Measurements from ENCODE around the gene POLR3H. TPM values are rescaled to one million over a fixed set of nuclear protein-coding genes. Genes with fewer than 3 reads are reported as not detected.
"Not testable (repeated sequence)": the region's sequence is repeated elsewhere in the genome, so short reads cannot be mapped to it uniquely, and the experiment has no call there.

POLR3H gene
- total and polyA plus RNA-seq, 2 experiments from 2014 or later = 19.0 to 26.5 TPM

- not testable (repeated sequence) for H4K20me1 ChIP-seq (replicated peaks; ENCODE audit: insufficient read depth); H3K4me3 Mint-ChIP-seq; H3K4me3 ChIP-seq; H2AFZ ChIP-seq; H3K4me1 Mint-ChIP-seq; H3K27ac Mint-ChIP-seq; H3K36me3 Mint-ChIP-seq (ENCODE audit: low read depth); H3K4me1 ChIP-seq (ENCODE audit: insufficient read depth); H3K79me2 ChIP-seq (replicated peaks; ENCODE audit: insufficient read depth); H3K36me3 ChIP-seq (ENCODE audit: insufficient read depth); H3K27me3 ChIP-seq (ENCODE audit: insufficient read depth); H3K4me2 ChIP-seq; H3K9me3 Mint-ChIP-seq; H3F3A ChIP-seq (replicated peaks; ENCODE audit: low read depth); H3K9me2 ChIP-seq (ENCODE audit: insufficient read depth); ATAC-seq; H3K27ac ChIP-seq (ENCODE audit: low read depth); DNase-seq (ENCODE audit: low spot score)
- peaks cover 11% of the 10 kb centered on the region for H3K27me3 Mint-ChIP-seq (ENCODE audit: insufficient read depth, low read depth, poor library complexity)
These were observed 28.0 kb upstream of the POLR3H start for GRCh38 chr22:41572305-41572704.

- peaks cover 2% of the 10 kb centered on the region; the same call in 1 of the 3 replicates for H3K36me3 Mint-ChIP-seq (ENCODE audit: low read depth)
- H3F3A ChIP-seq (replicated peaks; ENCODE audit: low read depth) = no peaks in the 10 kb centered on the region
- no peaks in the 10 kb centered on the region for H3K79me2 ChIP-seq (replicated peaks; ENCODE audit: insufficient read depth)
- no peaks in the 10 kb centered on the region for H3K4me1 ChIP-seq (ENCODE audit: insufficient read depth)
- H3K4me3 Mint-ChIP-seq = no peak overlapping the region
- no peaks in the 10 kb centered on the region for H4K20me1 ChIP-seq (replicated peaks; ENCODE audit: insufficient read depth)
- no peaks in the 10 kb centered on the region for H3K27me3 ChIP-seq (ENCODE audit: insufficient read depth)
- TF ChIP-seq CREB1 (CRISPR knock-in tag; IDR thresholded peaks at IDR 0.05; ENCODE audit: low read depth) (no peak), EZH2phosphoT487 (IDR thresholded peaks at IDR 0.05; ENCODE audit: unreplicated experiment) (no peak), ZNF331 (CRISPR knock-in tag; IDR thresholded peaks at IDR 0.05; ENCODE audit: low read depth) (no peak), ETS1 (IDR thresholded peaks at IDR 0.05) (no peak), ZNF114 (CRISPR knock-in tag; IDR thresholded peaks at IDR 0.05) (no peak), POLR2AphosphoS5 (IDR thresholded peaks at IDR 0.05; ENCODE audit: low read depth) (no peak), JUNB (IDR thresholded peaks at IDR 0.05; ENCODE audit: unreplicated experiment) (no peak), ZNF462 (CRISPR knock-in tag; IDR thresholded peaks at IDR 0.05) (no peak)
- no peak overlapping the region for H3K4me2 ChIP-seq
- H2AFZ ChIP-seq = no peak overlapping the region
- DNase-seq (ENCODE audit: low spot score) (no peak), ATAC-seq (no peak)
- no peaks in the 10 kb centered on the region for H3K36me3 ChIP-seq (ENCODE audit: insufficient read depth)
- H3K27me3 Mint-ChIP-seq (ENCODE audit: insufficient read depth, low read depth, poor library complexity) = peaks cover 11% of the 10 kb centered on the region
- H3K9me2 ChIP-seq (ENCODE audit: insufficient read depth) = no peaks in the 10 kb centered on the region
- no peaks in the 10 kb centered on the region; the same call in 2 of the 3 replicates for H3K4me1 Mint-ChIP-seq
- no peak overlapping the region for H3K27ac ChIP-seq (ENCODE audit: low read depth)
- H3K9me3 Mint-ChIP-seq = no peaks in the 10 kb centered on the region; the same call in 2 of the 3 replicates
- H3K4me3 ChIP-seq = no peak overlapping the region
- no peak overlapping the region for H3K27ac Mint-ChIP-seq
These were observed 27.5 kb upstream of the POLR3H start for GRCh38 chr22:41571786-41572185.
